MCF 10A (cell line): ENCODE results near the gene DDIAS. TPM values are rescaled to one million over a fixed set of nuclear protein-coding genes. Genes with fewer than 3 reads are reported as not detected.

Source experiments
- BruUV-seq: library from RNA; stranded (reverse); fragments of 400-500 nt; replicated peaks from 2 replicates; lab custom pipeline; 2021; lab: Mats Ljungman, UMichigan
- CTCF ChIA-PET: fragments of 300-600 bp; sonication (Branson Sonifier 250); formaldehyde crosslinking; extraction: SDS; loops from one replicate; lab custom pipeline; 2021; ENCODE audit warnings: antibody characterized with exemption, inconsistent platforms; lab: Yijun Ruan, JAX
- POLR2A ChIA-PET: fragments of 300-600, 350-650 bp; sonication (Branson Sonifier 250); formaldehyde crosslinking; extraction: SDS; loops from one replicate; lab custom pipeline; 2020; ENCODE audit warnings: antibody characterized with exemption, inconsistent platforms; lab: Yijun Ruan, JAX
- DNase-seq: peaks from one replicate; pipeline ENCODE4 v3.0.0-alpha.2; 2018; ENCODE audit not compliant: unreplicated experiment
- H3K27ac Mint-ChIP-seq: one replicate; pipeline ENCODE4 v1.8.0; 2022; ENCODE audit warnings: mild to moderate bottlenecking, low read depth, mixed read lengths; ENCODE audit not compliant: unreplicated experiment
- H3K27me3 Mint-ChIP-seq: one replicate; pipeline ENCODE4 v1.8.0; 2022; ENCODE audit warnings: mixed read lengths; ENCODE audit not compliant: insufficient read depth, unreplicated experiment
- H3K36me3 Mint-ChIP-seq: one replicate; pipeline ENCODE4 v1.8.0; 2022; ENCODE audit warnings: mild to moderate bottlenecking, moderate library complexity, mixed read lengths; ENCODE audit not compliant: insufficient read depth, unreplicated experiment
- H3K4me1 Mint-ChIP-seq: one replicate; pipeline ENCODE4 v1.8.0; 2022; ENCODE audit warnings: mixed read lengths; ENCODE audit not compliant: insufficient read depth, unreplicated experiment
- H3K4me3 Mint-ChIP-seq: one replicate; pipeline ENCODE4 v1.8.0; 2022; ENCODE audit warnings: mild to moderate bottlenecking, moderate library complexity, mixed read lengths; ENCODE audit not compliant: unreplicated experiment
- H3K9me3 Mint-ChIP-seq: one replicate; pipeline ENCODE4 v1.8.0; 2022; ENCODE audit warnings: mixed read lengths; ENCODE audit not compliant: unreplicated experiment
- intact Hi-C: fragments of 100-400 bp; cut with micrococcal nuclease; formaldehyde crosslinking; loops from 2 replicates; pipeline ENCODE4 v1.14.1; 2022
- total RNA-seq: library from RNA; stranded (reverse); gene quantifications from 2 replicates; pipeline ENCODE4 v1.2.3, GENCODE V29; 2022
- TF ChIP-seq, protein P1 (sequence below): fragments of 200-600 bp; IDR thresholded peaks from one replicate; pipeline ENCODE4 v1.8.0; 2022; ENCODE audit warnings: antibody characterized with exemption, mild to moderate bottlenecking; ENCODE audit not compliant: unreplicated experiment

The DDIAS gene
- total RNA-seq, 1 experiment from 2014 or later, result 7.7 TPM

DNA sequence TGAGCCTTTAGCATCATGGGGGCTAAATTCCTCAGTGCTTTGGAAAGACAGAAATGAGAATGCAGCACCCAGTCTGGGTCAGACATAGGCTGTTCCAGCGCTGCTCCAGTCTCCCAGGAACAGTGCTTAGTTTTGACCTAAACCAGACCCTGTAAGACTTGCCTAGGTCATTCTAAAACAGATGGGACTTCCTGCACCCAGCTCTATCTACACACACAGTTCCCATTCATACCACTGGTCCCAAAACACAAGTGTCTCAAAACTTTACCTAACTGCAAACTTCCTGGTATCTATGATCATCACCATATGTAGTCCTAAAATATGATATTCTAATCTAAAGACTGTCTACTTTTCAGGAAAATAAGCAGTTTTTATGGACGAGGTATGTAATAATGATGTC is 39.2 kb upstream of the DDIAS start:
- TF ChIP-seq, protein P1, sequence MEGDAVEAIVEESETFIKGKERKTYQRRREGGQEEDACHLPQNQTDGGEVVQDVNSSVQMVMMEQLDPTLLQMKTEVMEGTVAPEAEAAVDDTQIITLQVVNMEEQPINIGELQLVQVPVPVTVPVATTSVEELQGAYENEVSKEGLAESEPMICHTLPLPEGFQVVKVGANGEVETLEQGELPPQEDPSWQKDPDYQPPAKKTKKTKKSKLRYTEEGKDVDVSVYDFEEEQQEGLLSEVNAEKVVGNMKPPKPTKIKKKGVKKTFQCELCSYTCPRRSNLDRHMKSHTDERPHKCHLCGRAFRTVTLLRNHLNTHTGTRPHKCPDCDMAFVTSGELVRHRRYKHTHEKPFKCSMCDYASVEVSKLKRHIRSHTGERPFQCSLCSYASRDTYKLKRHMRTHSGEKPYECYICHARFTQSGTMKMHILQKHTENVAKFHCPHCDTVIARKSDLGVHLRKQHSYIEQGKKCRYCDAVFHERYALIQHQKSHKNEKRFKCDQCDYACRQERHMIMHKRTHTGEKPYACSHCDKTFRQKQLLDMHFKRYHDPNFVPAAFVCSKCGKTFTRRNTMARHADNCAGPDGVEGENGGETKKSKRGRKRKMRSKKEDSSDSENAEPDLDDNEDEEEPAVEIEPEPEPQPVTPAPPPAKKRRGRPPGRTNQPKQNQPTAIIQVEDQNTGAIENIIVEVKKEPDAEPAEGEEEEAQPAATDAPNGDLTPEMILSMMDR, result no peak
- H3K4me3 Mint-ChIP-seq, result no peak overlapping the region
- peaks cover 21% of the 10 kb centered on the region for H3K4me1 Mint-ChIP-seq
- no TSS peak for BruUV-seq
- DNase-seq, result no peak
- CTCF ChIA-PET, result interaction anchor here (1.1 to 1.4 kb wide), 4 partner anchors 10 to 957 kb away, joined by 3 to 6 read pairs (median 3); partner anchors contain the start of gene PRCP
- intact Hi-C loops, result no loop called here
- no peaks in the 10 kb centered on the region for H3K27me3 Mint-ChIP-seq
- POLR2A ChIA-PET, result interaction anchor here (0.9 to 1.1 kb wide), 2 partner anchors 38 to 146 kb away, joined by 3 read pairs; partner anchors contain the start of gene PRCP
- H3K27ac Mint-ChIP-seq, result no peak overlapping the region
- H3K36me3 Mint-ChIP-seq, result no peaks in the 10 kb centered on the region
- H3K9me3 Mint-ChIP-seq, result no peaks in the 10 kb centered on the region

DNA sequence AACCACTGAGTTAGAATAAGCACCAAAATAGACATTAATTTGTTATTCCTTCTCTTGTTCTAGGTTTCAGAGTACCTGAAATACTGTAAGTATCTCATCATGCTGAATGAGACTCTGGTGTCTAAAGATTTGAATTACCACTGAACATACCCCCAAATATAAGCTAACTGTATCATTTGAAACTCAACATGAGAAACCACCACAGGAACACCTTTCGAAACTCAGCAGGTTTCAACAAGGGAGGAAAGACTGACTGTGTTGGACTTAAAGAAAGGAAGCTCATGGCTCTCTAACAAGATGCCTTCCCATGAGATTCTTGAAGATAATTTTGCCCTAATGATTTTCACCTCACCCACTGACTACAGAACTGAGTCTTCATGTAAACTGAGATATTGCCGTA is 38.3 kb upstream of the DDIAS start:
- Mint-ChIP-seq H3K27me3 (no peaks in the 10 kb centered on the region), H3K36me3 (no peaks in the 10 kb centered on the region), H3K9me3 (no peaks in the 10 kb centered on the region), H3K4me3 (no peak overlapping the region), H3K27ac (no peak overlapping the region), H3K4me1 (peaks cover 13% of the 10 kb centered on the region)
- BruUV-seq, result no TSS peak
- intact Hi-C loops, result no loop called here
- DNase-seq, result no peak
- TF ChIP-seq, protein P1, result no peak
- ChIA-PET CTCF (interaction anchor here (0.9 to 1.4 kb wide), 7 partner anchors 11 to 957 kb away, joined by 3 to 6 read pairs (median 4); partner anchors contain the start of gene PRCP), POLR2A (interaction anchor here (0.6 to 1.1 kb wide), 3 partner anchors 64 to 294 kb away, joined by 3 read pairs; partner anchors contain the start of gene PCF11)

DNA sequence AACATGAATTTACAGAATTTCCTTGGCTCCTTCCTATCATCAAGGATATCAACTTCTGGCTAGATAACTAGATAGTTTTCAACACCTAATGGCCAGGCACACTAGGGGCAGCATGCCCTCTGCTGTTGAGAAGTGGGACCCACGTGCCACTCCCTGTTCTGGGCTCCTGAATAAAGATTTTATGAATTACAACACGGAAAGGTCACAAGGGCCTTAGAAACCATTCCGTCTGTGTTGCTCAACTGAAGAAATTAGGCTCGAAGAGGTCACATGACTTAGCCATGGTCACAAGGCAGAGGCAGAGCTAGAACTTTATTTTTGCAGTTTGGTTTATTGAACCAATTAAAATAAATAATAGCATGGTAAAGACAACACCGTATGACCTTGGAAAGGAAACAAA is 37.3 kb upstream of the DDIAS start:
- Mint-ChIP-seq H3K9me3 (no peaks in the 10 kb centered on the region), H3K27ac (peak overlapping the region; percentile 89), H3K36me3 (no peaks in the 10 kb centered on the region), H3K27me3 (no peaks in the 10 kb centered on the region), H3K4me1 (peaks cover 11% of the 10 kb centered on the region), H3K4me3 (no peak overlapping the region)
- DNase-seq, result peak; percentile 81
- intact Hi-C loops, result loop anchor here (1.0 kb wide), 3 partner anchors 89 to 952 kb away; no protein-coding TSS in a partner anchor
- CTCF ChIA-PET, result interaction anchor here (0.6 to 6.3 kb wide), 11 partner anchors 33 to 953 kb away, joined by 3 to 101 read pairs (median 5); partner anchors contain the start of genes DDIAS and PRCP
- BruUV-seq, result no TSS peak
- POLR2A ChIA-PET, result interaction anchor here (0.8 kb wide), 1 partner anchor 24 kb away, joined by 3 read pairs; no protein-coding TSS in a partner anchor
- TF ChIP-seq, protein P1, result peak; percentile 63

DNA sequence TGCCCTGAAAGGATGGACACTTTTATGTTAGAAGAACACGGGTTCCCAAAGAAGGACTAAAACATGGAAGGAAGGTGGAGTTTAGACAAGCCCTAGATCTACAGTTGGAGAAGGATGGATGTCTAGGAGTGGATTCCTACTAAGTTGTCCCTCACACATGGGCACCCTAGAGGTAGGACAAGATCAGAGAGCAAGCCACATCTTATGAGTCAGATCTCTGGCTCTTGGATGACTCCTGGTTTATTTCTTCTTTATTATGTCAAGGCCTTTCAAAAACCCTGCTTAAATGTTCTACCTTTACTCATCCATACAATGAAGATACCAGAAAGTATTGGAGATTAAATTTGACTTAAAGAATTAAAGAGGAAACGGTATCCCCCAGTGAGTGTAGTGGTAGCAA is 35.7 kb upstream of the DDIAS start:
- no peak for DNase-seq
- no peaks in the 10 kb centered on the region for H3K27me3 Mint-ChIP-seq
- no peak overlapping the region for H3K27ac Mint-ChIP-seq
- no peaks in the 10 kb centered on the region for H3K36me3 Mint-ChIP-seq
- POLR2A ChIA-PET, result no interaction called here
- BruUV-seq, result no TSS peak
- intact Hi-C loops, result loop anchor here (5.0 kb wide), 1 partner anchor 206 kb away; the partner anchor contains the start of gene RAB30
- H3K9me3 Mint-ChIP-seq, result no peaks in the 10 kb centered on the region
- no peak overlapping the region for H3K4me3 Mint-ChIP-seq
- CTCF ChIA-PET, result interaction anchor here (0.6 to 6.3 kb wide), 10 partner anchors 14 to 385 kb away, joined by 3 to 101 read pairs (median 10); partner anchors contain the start of genes DDIAS and PRCP
- TF ChIP-seq, protein P1, result no peak
- H3K4me1 Mint-ChIP-seq, result peaks cover 23% of the 10 kb centered on the region
